Measurements from ENCODE around the gene RAB18. TPM values are rescaled to one million over a fixed set of nuclear protein-coding genes. Genes with fewer than 3 reads are reported as not detected.
"Not testable (repeated sequence)": the region's sequence is repeated elsewhere in the genome, so short reads cannot be mapped to it uniquely, and the experiment has no call there.

Gene RAB18
- total RNA-seq, 1 experiment from 2014 or later, result 69.8 TPM

DNA sequence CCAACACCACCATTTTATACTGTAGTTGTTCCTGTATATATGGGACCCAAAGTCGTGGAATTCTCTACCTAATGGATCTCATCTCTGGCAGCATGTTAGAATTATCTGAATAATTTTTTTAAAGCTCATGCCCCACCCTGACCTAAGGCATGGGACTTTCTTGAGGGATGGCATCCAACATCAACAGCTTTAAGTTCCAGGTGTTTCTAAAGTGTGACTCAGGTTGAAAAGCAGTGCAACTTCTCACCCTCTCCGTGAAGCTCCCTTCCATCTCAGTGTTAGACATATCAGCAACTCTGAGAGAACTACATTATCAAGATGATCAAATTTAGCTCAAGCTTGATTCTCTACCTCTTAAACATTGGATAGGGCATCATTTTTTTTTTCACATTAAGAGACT, 18.1 kb upstream of the RAB18 start:
- Histone ChIP-seq H3K27ac (no peak overlapping the region), H3K4me1 (no peaks in the 10 kb centered on the region), H3K27me3 (no peaks in the 10 kb centered on the region), H3K4me3 (no peak overlapping the region), H3K9me3 (replicated peaks) (peaks cover under 1% of the 10 kb centered on the region; the same call in 1 of the 2 replicates), H3K36me3 (no peaks in the 10 kb centered on the region)
- no peak for DNase-seq

- H3K9me3 ChIP-seq (replicated peaks), result peaks cover 2% of the 10 kb centered on the region; the same call in 1 of the 2 replicates
- no peaks in the 10 kb centered on the region for H3K27me3 ChIP-seq
- DNase-seq, result peak in 1 of 2 experiments; percentile 17
- H3K4me1 ChIP-seq, result no peaks in the 10 kb centered on the region
- H3K27ac ChIP-seq, result no peak overlapping the region
- no peak overlapping the region for H3K4me3 ChIP-seq
- no peaks in the 10 kb centered on the region for H3K36me3 ChIP-seq
These were observed 13.3 kb upstream of the RAB18 start for GRCh38 chr10:27490807-27491206.

GRCh38 chr10:27494116-27494805, 9.8 kb upstream of the RAB18 start:
- Histone ChIP-seq H3K4me1 (no peaks in the 10 kb centered on the region), H3K9me3 (replicated peaks) (peaks cover 11% of the 10 kb centered on the region), H3K27me3 (no peaks in the 10 kb centered on the region), H3K36me3 (no peaks in the 10 kb centered on the region), H3K27ac (no peak overlapping the region), H3K4me3 (no peak overlapping the region)
- no peak for DNase-seq

- no peak overlapping the region for H3K4me3 ChIP-seq
- peaks cover 9% of the 10 kb centered on the region for H3K9me3 ChIP-seq (replicated peaks)
- H3K4me1 ChIP-seq, result no peaks in the 10 kb centered on the region
- DNase-seq, result no peak
- no peak overlapping the region for H3K27ac ChIP-seq
- H3K36me3 ChIP-seq, result no peaks in the 10 kb centered on the region
- no peaks in the 10 kb centered on the region for H3K27me3 ChIP-seq
These were observed 8.0 kb upstream of the RAB18 start for GRCh38 chr10:27496137-27496536.

GRCh38 chr10:27500096-27500495, 4.0 kb upstream of the RAB18 start:
- H3K9me3 ChIP-seq (replicated peaks), result peaks cover 8% of the 10 kb centered on the region
- H3K36me3 ChIP-seq, result no peaks in the 10 kb centered on the region
- no peak overlapping the region for H3K4me3 ChIP-seq
- peaks cover 8% of the 10 kb centered on the region for H3K4me1 ChIP-seq
- no peak for DNase-seq
- H3K27ac ChIP-seq, result no peak overlapping the region
- no peaks in the 10 kb centered on the region for H3K27me3 ChIP-seq

DNA sequence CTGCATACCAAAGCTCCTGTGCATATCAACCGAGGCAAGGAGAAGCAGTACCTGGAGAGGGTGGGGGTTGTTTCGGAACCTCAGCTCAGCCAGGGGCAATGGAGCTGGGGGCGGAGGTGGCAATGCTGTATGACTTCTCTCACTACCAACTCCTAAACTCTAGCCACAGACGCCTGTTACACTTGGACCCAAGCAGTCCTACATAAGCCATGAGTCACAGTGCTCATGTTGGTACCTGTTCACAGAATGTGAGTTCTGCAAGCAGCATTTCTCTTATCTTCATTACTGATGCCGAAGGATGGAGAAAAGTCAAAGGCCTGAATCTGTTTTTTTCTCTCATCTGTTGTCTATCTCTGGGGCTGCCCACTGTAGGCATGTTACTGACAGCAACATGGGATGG, 3.2 kb upstream of the RAB18 start:
- DNase-seq, result no peak

DNA sequence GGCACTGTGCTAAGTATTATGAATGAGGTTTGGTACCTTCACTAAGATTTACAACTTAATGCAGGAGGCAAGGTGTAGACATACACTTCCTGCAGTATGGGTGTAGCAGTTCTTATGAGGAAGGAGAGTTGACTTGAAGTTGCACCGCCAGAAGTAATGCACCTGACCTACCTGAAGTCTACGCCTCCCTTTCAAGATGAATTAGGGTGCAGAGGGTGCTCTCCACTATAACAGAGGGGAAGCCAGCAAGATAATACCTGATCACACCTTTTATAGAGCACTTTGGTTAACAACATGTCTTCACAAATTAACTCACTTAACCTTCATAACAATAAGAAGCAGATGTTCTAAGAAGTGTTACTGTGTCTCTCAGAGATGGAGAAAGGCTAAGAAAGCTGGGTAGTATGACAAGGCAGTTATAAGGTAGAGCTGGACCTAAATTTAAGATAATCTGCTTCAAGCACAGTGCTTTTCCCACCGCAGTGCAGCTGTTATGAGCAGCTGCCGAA, 552 bp upstream of the RAB18 start:
- Histone ChIP-seq H3K9me3 (replicated peaks) (peaks cover 1% of the 10 kb centered on the region), H3K36me3 (peaks cover 7% of the 10 kb centered on the region), H3K4me3 (peak overlapping the region; percentile 88), H3K27ac (peak overlapping the region; percentile 60), H3K4me1 (peaks cover 11% of the 10 kb centered on the region), H3K27me3 (no peaks in the 10 kb centered on the region)
- DNase-seq, result no peak

More for the DNA sequence above, 3.2 kb upstream of the RAB18 start:
- Histone ChIP-seq H3K27ac (no peak overlapping the region), H3K36me3 (no peaks in the 10 kb centered on the region), H3K9me3 (replicated peaks) (peaks cover 8% of the 10 kb centered on the region), H3K27me3 (no peaks in the 10 kb centered on the region), H3K4me3 (no peak overlapping the region), H3K4me1 (peaks cover 11% of the 10 kb centered on the region)

DNA sequence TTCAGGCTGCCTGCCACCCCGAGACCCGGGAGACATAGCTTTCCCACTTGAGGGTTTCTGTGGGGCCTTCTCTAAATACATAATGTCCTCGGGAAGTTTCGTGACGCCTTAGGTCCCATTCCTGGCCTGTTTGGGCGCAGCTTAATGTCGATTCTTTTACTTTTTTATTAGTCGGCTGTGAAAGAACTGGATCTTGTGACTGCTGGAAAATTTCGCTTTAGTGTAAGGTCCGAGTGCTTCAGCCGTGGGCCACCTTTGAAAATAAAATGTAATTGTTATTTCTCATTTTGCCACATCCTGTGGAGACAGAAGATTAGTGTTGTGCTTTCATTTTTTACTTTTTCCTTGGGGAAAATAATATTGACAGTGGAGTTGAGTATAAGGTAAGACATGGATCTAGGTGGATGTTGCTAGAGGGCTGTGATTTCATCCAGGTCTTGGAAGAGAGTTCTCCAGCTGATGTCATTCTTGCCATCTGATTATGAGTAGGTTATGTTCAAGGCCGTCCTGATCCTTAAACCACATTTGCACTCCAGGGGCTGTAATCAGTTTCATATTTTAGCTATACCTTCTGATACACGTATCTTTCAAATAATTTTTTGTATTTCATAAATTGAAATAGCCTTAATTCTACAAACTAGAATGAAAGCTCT, 830 bp downstream of the RAB18 start:
- peaks cover 11% of the 10 kb centered on the region for H3K4me1 ChIP-seq
- peaks cover 14% of the 10 kb centered on the region for H3K36me3 ChIP-seq
- peak overlapping the region; percentile 88 for H3K4me3 ChIP-seq
- DNase-seq, result peak in 1 of 2 experiments; percentile 21
- no peaks in the 10 kb centered on the region for H3K9me3 ChIP-seq (replicated peaks)
- peak overlapping the region; percentile 60 for H3K27ac ChIP-seq
- H3K27me3 ChIP-seq, result no peaks in the 10 kb centered on the region

DNA sequence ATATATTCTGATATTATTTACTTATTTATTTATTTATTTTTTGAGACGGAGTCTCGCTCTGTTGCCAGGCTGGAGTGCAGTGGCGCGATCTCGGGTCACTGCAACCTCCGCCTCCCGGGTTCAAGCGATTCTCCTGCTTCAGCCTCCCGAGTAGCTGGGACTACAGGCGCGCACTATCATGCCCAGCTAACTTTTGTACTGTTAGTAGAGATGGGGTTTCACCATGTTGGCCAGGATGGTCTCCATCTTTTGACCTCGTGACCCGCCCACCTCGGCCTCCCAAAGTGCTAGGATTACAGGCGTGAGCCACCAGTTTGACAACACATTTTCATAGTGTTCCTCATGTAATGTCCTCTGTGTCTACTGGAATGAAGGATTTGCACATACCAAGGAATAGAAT, 1.4 kb downstream of the RAB18 start:
- DNase-seq; H3K27ac ChIP-seq; H3K27me3 ChIP-seq; H3K9me3 ChIP-seq (replicated peaks): not testable (repeated sequence)
- H3K36me3 ChIP-seq, result peaks cover 20% of the 10 kb centered on the region
- peaks cover 11% of the 10 kb centered on the region for H3K4me1 ChIP-seq
- H3K4me3 ChIP-seq, result peak overlapping the region; percentile 88

DNA sequence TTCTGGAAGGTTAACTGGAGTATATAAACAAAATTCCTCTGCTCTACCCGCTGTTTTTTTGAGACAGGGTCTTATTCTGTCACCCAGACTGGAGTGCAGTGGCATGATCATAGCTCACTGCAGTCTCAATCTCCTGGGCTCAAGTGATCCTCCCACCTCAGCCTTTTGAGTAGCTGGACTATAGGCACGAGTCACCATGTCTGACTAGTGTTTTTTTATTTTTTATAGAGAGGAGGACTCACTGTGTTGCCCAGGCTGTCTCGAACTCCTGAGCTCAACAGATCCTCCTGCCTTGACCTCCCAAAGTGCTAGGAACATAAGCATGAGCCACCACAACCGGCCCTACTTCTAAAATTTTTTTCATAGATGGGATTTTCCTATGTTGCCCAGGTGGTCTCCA, 2.2 kb downstream of the RAB18 start:
- H3K27ac ChIP-seq, result no peak overlapping the region
- no peaks in the 10 kb centered on the region for H3K27me3 ChIP-seq
- H3K36me3 ChIP-seq, result peaks cover 23% of the 10 kb centered on the region
- no peak overlapping the region for H3K4me3 ChIP-seq
- H3K4me1 ChIP-seq, result peaks cover 11% of the 10 kb centered on the region
- DNase-seq, result no peak
- H3K9me3 ChIP-seq (replicated peaks), result no peaks in the 10 kb centered on the region

GRCh38 chr10:27512548-27512947, 8.4 kb downstream of the RAB18 start:
- H3K27me3 ChIP-seq, result no peaks in the 10 kb centered on the region
- H3K27ac ChIP-seq, result no peak overlapping the region
- peaks cover 54% of the 10 kb centered on the region for H3K36me3 ChIP-seq
- H3K4me3 ChIP-seq, result no peak overlapping the region
- DNase-seq, result no peak
- H3K9me3 ChIP-seq (replicated peaks), result no peaks in the 10 kb centered on the region
- no peaks in the 10 kb centered on the region for H3K4me1 ChIP-seq

DNA sequence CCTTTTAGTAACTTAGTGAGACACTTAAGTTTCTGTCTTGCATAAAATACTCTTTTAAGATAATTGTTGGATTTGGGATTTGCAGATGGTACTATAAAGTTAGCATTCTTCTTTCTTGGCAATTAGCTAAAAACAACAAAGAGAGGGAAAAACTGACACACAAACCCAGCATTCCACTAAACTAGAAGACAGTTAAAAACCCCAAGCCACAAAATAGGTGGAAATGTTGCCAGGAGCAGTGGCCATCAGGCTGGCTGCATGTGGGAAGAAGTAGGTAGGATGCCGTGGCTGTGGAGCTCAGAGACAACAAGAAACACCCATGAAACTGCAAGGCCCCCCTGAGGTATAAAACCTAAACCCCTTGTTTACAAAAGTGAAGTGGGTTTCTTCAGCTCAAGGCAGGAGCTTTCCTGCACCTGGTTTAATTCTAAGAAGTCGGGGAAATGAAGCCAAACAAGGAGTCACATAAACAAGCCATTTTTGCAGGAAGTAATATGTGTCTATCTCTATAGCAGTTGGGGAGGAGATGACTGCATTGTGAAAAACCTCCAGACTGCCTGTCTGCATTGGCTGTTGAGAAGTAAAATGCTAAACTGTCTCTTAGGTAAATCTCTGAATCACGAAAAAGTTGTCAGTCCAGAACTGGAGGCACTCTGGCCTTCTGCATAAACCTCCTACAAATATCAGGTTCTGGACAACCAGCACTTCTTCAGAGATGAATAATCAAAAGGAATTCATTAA, 9.5 kb downstream of the RAB18 start:
- Histone ChIP-seq H3K27ac (no peak overlapping the region), H3K4me3 (no peak overlapping the region), H3K9me3 (replicated peaks) (no peaks in the 10 kb centered on the region), H3K36me3 (peaks cover 56% of the 10 kb centered on the region), H3K4me1 (no peaks in the 10 kb centered on the region), H3K27me3 (no peaks in the 10 kb centered on the region)
- peak in 1 of 2 experiments; percentile 14 for DNase-seq

- Histone ChIP-seq H3K4me1 (no peaks in the 10 kb centered on the region), H3K27ac (no peak overlapping the region), H3K27me3 (no peaks in the 10 kb centered on the region), H3K36me3 (peaks cover 57% of the 10 kb centered on the region), H3K4me3 (no peak overlapping the region), H3K9me3 (replicated peaks) (no peaks in the 10 kb centered on the region)
- no peak for DNase-seq
These were observed 10.1 kb downstream of the RAB18 start for GRCh38 chr10:27514243-27514642.

DNA sequence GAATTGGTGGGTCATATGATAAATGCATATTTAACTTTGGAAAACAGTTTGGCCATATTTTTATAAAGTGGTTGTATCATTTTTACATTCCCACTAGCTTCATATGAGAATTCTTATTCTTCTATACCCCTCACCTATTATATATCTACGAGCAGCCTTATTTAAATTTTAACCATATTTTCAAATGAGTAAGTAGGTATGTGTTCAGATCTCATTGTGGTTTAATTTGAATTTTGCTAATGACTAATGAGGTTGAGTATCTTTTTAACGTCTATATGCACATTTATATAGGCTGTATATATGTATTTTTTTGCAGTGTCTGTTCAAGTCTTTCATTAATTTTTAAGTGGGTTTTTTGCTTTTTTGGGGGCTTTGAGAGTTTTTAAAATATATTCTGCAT, 14.2 kb downstream of the RAB18 start:
- no peaks in the 10 kb centered on the region for H3K4me1 ChIP-seq
- no peak overlapping the region for H3K4me3 ChIP-seq
- DNase-seq, result no peak
- H3K36me3 ChIP-seq, result peaks cover 33% of the 10 kb centered on the region
- H3K27ac ChIP-seq, result no peak overlapping the region
- H3K27me3 ChIP-seq, result no peaks in the 10 kb centered on the region
- no peaks in the 10 kb centered on the region for H3K9me3 ChIP-seq (replicated peaks)

GRCh38 chr10:27525819-27526218, 21.7 kb downstream of the RAB18 start:
- peak in 1 of 2 experiments; percentile 58 for DNase-seq
- peaks cover 45% of the 10 kb centered on the region for H3K4me1 ChIP-seq
- no peak overlapping the region for H3K4me3 ChIP-seq
- no peak overlapping the region for H3K27ac ChIP-seq
- H3K9me3 ChIP-seq (replicated peaks), result no peaks in the 10 kb centered on the region
- H3K36me3 ChIP-seq, result peaks cover 14% of the 10 kb centered on the region
- no peaks in the 10 kb centered on the region for H3K27me3 ChIP-seq
